Activated CD4-positive, alpha-beta T cell treated with anti-CD3 and anti-CD28 coated beads, Interleukin-2, amount 50 U/mL, for 1 hour (primary cell): ENCODE results near the gene ZMIZ1.
A peak's percentile ranks its signal among the peaks of the same experiment; 100 is the strongest.

Source experiments
- DNase-seq: peaks from one replicate; pipeline ENCODE4 v3.0.0-alpha.2; 2020

ZMIZ1 gene

DNA sequence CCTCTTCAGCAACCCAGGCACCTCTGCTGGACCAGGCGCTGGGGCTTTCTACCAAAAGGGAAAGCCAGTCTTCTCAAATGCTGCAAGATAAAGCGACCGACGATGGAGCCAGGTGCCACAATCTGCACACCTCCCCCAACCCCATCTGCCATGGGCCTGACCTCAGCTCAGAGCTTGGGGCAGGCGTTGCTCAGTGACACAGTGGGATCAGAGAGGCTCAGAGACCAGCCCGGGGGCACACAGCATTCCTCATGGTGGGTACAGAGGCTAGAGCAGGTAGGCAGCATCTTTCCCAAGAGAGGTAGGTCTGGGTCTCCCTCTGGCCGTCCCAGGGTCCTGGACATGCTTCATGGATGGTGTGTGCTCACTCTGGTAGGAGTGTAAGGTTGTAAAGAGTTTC is 56.3 kb downstream of the ZMIZ1 start:
- no peak for DNase-seq

DNA sequence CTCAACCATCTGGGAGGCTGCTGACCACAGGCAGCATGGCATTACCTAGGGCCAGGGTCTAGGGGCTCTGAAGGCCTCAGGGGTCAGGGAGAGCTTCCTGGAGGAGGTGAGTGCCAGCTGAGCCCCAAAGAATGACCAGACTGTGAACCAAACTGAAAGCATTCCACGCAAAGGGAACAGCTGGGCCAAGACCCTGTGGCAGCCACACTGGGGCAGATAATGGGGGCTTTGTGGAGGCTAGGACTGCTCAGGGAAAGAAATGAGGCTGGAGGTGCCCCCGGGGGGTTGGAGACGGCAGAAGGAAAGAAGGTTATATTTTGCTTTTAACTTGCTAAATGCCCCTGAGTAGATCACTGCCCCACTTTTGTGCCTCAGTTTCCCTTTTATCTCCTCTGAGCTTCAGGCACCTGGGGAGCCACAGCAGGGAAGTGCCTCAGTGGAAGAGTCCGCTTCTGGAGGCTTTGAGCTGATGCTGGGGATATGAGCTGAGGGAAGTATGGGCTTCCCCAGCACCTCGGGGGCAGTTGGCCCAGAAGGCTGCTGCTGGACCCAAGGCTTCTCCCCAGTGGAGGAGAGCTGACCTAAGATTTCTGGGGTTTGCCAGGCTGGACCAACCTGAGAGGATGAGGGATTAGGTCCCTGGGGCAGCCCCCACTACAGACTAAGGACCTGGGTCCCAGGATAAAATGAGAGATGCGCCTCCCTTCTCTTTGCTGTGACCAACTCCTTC is 57.8 kb downstream of the ZMIZ1 start:
- DNase-seq = no peak

DNA sequence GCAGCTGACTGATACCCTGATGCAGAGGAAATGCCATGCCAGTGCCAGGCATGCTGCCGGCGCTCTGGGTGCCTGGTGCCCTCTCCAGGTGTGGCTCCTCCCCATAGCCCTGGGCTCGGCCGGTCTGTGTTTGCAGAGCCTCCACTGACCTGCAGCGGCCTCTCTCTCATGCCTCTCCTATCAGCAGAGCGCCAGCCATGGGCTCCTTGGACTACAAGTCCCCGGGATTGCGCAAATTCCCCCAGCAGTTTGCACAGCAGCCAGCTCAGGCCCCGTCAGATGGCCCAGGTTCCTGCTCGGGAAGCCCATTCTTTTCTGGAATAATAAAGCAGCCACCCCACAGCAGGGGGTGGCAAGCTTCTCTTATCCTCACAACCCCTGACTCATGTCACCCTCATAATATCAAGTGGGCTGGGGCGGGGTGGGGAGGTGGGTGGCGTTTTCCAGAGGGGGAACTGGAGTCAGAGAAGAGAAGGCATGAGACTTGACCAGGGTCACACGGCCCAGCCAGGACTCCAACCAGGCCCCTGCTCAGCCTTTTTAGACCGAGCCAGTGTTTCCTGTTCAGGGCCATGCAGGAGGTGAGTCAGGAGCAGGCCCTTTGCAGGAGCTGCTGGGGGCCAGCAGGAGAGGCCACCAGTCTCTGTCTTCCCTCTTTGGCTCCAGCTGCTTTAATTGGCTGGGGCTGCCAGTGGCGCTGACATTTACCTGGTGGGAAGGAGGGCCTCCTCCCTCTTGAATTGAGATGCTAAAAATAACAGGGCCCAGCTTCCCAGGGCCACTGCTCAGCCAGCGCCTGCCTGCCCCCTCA is 58.6 kb downstream of the ZMIZ1 start:
- DNase-seq = no peak

DNA sequence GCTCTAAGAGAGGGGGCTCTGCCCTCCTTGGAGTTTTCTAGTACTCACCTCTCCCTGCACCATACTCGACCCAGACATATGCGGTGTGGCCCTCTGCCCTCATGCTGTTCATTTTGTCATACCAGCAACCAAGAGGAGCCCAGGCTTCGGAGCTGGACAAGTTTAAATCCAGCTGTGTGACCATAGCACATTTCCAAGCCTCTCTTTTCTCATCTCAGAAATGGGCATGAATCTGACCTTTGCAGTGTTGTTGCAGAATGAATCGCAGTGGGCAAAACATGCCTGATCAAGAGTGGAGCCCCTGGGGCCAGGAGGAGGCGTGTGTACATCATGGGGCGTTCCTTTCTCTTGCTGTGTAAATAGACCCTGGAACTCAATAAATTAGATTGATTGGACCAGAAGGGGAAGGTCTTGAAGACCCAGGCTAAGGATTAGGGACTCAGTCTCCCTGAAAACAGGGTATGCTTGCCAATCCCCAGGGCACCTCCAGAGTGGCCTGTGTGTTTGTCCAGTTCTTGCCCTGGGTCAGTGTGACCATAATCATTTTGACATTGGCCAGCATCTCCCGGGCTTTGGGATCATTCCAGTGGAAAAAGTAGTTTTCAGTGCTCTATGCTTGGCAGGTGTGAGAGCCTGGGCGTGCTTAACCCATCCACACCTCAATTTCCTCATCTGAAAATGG is 59.6 kb downstream of the ZMIZ1 start:
- DNase-seq = no peak

DNA sequence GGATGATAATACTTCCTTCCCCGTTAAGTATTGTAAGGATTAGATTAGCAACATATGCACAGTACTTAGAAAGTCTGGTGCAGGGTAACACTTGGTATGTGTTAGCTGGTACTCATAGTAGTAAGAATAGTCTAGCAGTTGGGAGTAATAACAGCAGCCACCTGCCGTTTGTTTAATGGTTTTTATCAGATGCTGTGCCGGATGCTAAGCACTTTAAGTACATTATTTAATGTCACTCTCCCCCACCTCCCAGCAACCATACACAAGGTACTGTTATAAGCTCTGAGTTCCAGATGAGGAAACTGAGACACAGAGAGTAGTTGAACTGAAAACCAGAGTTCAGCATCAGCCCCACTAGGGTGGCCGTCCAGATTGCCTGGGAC is 60.1 kb downstream of the ZMIZ1 start:
- DNase-seq = no peak

DNA sequence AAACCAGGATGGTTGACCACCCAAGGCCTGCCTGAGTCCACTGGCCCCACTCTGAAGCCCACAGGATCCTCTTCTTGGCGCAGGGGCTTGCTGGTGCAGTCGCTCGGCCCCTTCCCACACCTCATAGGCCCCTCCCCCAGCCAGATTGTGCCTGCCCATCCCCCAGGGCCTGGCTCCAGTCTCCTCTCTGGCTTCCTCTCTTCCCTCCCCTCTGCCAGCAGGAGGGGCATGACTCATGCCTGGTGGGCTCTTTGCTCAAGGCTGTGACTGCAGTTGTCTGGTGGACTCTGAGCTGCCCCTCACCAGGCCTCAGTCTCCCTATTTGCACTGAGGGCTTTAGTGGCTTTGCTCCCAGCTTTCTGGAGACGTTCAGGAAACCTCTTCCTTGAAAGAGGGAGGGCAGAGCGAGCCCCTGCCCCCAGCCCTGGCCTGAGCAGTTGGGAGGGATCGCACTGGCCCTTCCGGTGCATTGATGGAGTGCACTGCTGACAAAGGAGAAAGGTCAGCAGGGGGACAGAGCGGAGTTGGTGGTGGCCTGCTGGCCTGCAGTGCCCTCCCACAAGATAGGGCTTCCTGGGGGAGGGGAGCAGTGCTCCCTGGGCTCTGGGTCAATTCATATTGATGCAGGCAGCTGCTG is 60.7 kb downstream of the ZMIZ1 start:
- no peak for DNase-seq

DNA sequence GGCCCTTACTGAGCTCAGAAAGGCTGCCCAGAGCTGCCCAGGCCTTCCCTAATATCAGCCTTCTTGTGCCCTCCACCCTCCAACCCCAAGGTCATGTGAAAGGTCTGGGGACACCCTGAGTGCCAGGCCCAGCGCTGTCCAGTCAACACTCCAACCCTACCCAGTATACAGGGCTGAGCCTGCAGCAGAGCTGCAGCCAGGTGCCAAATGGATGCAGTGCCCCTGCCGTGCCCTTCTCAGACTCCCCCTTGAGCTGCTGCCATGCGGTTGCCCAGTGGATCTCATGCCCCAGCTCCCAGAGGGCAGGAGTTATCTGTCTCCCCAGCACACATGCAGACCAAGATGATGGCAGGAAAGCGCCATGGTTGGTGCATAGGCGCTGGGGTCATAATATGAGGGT is 61.5 kb downstream of the ZMIZ1 start:
- no peak for DNase-seq

DNA sequence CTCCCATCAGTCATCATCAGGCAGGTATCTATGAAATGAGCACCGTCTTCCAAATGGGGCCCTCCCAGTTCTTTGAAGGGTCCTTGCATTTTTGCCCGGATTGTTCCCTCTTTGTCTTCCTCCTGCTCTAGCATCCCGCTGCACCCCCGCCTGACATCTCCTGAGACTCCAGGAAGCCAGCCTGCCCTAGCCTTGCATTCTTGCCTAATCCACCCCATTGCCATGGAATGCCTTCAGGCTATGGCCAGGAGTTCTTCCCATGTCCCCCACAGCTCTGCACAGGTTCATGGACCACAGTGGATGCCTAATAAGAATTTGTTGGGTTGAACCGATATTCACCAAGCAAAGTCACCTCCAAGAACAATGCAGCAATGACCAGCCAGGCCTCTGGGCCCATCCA is 62.1 kb downstream of the ZMIZ1 start:
- DNase-seq = no peak

DNA sequence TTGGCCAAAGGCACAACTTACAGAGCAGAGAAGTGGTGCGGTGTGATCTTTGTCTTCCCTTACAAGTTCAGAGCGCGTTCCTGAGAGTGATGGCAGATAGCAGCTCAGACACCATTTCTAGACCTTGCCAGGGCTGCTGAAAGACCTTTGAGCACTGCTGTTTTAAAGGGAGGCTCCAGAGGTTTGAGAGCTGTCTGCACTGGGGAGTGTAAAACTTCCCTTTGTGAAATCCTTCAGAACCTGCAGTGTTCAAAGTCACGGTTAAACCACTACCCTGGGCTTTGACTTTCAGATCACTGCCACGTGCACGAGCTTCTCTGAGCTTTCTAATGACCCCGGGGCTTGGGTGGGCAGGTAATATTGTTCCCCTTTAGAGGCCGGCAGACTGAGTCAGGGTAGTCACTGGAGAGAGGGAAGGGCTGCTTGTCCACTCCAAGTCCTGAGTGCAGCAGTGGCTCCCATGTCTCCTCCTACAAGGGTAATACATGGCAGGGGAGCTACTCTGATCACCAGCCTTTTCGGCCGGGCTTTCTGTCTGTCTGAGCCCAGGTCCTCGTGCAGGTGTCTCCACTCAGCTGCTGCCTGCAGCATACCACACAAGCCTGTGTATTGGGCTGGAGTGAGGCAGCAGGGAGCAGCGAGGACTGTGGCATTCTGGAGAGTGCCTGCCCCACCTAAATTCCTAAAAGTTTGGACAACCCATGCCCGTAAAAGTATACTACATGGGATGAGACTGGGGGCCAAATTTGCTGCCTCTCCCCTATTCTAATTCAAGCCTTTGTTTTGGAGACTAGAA is 63.3 kb downstream of the ZMIZ1 start:
- no peak for DNase-seq

DNA sequence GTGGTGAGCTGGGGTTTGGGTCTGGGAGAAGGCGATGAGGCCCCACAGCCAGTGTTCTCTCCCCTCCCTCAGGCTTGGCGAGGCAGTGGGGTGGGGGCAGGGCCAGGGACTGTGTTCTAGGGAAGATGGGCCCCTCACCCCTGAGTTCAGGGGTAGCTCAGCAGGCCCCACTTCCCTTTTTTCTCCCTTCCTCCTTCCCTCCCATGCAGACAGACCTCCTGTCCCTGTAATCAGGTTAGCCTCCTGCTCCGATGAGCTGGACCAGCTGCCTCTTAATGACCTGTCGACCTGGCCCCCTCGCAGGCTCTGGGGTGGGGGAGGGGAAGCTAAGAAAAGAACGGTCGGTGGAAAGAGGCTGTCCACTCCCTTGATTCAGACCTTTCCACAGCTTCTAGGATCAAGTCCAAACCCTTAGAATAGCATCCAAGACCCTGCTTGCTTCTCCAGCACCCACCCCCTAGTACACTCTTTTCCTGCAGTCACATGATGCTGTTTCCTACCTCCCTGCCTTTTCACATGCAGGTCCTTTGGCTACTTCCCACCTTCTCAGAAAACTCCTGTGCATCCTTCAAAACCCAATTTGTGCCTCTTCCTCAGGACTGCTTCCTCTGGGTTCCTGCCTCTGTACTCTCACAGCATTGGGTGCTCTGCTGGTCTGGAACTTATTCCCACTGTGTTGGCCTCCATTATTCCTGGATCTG is 64.1 kb downstream of the ZMIZ1 start:
- DNase-seq = no peak

DNA sequence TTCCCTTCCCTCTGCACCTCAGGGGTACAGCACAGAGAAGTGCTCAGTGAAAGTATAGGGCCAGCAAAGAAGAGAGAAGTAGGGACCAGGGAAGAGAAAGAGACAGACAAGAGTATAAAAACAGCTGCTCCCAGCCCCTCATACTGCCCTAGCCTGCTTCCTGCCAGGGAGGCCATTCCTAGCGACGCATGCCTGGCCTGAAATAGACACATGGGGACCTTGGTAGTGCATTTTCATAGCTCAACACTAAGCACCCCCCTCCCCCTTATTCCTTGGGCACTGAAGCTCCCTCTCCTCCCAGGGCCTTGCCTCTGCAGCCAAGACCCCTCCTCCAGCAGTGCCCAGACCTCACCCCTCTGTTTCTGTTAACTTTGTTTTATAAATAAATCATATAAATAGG is 64.7 kb downstream of the ZMIZ1 start:
- DNase-seq = no peak

DNA sequence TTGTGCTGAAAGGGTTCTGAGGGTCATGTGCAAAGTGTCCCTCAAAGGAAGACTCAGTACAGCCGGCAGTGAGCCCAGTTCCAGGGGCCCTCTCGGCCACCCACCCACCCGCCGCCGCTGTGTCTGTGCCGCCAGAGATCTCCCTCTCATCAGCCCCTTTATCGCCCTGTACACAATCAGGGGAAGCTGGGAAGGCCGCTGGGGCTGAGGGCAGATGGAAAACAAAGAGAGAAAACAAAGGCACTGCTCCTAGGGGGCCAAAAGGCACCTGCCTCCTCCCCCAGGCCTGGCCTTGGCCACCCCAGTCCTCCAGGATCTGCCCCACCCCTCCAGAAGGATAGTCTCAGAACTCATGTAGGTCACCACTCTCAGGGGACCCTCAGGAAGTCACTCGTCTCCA is 67.0 kb downstream of the ZMIZ1 start:
- DNase-seq = no peak

DNA sequence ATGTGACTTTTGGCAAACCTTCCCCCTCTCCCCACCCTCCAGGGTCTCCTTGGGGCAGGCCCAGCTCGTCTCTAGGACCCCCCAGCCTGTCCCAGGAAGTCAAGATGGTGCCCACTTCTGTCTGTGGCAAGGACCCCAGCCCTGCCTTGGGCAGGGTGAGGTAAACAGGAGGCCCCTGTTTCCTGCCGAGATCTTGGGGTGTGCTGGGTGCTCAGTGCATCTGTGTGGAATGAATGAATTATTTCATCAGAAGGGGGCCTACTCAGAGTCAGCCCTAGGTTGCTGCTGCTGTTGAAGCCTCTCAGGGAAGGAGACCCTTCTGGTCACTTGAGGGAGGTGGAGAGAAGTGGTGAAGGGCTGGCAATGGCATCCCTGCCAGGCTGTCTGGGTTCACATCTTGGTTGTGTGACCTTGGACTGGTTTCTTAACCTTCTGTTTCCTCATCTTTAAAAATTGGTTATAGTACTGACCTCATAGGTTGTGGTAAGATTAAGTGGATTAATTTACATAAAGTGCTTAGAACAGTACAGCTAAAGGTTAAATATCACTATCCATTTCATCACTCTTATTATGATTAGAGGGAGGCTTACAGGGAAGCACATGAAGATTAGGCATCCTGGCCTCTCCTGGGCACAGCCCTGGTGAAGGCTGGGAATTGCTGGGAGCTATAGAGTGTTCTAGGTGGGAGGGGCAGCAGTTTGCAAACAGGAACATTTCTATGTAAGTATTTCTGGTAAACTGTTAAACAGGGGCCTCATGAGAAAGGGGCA is 67.7 kb downstream of the ZMIZ1 start:
- DNase-seq = no peak

DNA sequence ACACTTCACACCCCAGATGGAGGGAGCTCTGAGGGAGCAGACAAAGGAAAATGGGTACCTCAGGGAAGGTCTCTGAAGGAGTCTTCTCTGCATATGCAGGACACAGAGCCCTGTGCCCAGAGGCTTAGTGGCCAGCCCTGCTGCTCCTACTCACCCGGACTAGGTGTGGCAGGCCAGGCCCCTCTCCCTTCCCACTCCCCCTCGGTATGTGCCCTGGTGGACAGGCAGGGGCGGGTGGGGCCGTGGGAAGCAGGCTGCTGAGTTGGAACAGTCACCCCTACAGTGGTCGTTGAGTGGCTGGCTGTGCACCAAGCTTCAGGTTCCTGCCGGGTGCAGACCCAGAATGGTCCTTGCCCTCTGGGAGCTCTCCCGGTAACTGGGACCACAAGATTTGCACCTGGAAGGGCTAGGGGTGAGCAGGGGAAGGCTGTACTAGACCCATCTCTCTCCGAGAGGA is 68.6 kb downstream of the ZMIZ1 start:
- no peak for DNase-seq

DNA sequence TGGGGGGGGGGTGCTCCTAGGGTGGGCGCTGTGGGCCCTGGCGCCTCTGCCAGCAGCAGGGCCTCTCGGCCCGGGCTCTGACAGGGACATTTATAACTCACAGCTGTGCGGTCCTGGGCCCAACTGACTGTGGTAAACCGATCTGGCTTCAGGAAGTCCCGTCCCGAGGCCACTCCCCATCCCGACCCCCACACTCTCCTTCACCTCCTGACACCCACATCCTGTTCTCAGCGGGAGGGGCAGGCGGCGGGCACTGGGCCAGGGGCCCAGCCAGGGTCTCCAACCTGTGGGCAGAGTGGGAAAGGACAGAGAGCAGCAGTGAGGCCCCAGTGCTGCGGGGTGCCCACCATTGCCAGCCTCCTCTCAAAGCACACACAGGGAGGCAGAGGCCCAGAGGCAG is 69.1 kb downstream of the ZMIZ1 start:
- DNase-seq = peak; percentile 13

DNA sequence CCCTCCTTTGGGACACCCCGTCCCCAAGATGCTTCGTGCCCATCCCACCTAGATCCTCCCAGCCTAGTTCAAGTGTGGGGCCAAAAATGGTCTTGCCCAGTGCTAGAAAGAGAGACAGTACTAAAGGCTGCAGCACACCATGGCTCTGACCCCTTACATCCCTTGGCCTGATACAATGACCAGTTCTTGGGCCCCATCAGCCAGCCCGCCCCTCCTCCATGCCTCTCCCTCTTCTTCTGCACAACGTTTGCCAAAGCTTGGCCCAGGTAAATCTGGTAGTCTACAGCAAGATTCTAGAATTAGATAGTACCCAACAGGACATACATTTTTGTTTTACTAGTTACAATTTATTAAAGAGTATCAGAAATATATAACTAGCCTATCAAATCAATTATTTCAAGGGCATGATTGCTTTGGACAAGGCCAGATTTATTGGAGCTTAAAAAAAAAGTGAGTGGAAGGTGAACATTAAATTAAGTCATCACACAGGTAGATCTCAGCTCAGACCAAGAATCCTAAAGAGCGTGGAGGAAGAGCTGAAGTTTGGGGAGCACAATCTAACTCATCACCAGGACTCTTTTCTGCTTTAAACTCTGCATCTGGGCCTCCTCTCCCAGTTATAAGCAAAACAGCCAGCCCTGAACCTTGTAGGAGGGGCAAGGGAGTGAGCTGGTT is 69.8 kb downstream of the ZMIZ1 start:
- no peak for DNase-seq

DNA sequence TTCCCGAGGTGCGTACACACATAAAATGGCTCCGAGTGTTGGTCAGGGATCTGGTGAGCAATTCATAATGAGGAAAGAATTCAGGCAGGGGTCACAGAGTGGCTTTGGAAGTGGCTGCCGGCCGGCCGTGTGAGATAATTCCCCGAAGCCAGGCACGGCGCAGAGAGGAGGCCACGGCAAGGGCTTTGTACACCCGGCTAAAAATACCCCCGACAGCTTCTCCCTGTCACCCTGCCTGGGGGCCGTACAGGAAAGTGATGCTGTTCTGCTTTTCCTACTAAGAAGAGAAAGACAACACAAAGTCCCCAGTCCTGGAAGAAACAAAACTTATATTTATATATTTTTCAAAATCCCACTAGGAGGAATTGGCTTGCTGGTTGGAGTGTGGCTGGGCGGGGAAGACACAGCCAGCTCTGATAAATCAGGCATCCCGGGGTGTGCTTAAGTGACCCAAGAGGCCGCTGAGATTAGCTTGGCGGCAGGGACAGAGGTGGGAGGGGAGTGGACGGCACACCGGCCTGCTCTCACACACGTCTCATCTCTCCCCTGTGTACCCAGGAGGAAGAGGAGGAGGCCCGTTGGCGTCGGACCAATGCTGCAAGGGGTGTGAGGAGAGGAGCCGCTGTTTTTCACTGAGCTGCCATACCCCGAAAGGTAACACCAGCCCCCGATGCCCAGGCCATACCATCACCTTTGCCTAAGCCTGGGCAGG is 70.5 kb downstream of the ZMIZ1 start:
- DNase-seq = no peak

DNA sequence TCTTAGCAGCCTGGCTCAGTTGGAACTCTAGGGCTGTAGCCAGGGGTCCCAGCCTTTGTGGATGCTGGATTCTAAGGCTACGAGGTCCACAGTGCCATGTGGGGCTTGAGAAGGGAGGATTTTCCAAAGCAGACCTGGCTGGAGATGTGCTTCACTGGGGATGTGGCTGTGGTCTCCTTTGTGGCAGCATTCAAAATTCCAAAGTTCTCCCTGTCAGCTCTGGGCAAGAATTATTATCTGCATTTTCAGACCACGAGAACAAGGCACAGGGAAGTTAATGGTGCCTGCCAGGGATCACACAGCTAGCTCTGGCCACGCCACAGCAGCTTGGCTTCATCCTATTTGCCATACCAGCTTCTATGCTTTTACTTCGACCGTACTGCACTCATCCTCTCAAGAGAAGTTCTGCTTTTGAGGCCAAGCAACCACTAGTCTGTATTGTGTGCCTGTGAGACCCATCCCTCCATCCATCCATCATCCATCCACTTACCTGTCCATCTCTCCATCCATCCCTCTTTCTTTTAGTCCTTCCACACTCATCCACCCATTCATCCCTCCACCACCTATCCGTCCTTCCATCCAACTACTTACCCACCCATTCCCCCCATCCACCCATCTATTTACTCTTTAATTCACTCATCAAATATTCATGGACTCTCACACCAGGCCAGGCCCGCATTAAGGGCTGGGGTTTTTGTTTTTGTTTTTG is 71.5 kb downstream of the ZMIZ1 start:
- no peak for DNase-seq

DNA sequence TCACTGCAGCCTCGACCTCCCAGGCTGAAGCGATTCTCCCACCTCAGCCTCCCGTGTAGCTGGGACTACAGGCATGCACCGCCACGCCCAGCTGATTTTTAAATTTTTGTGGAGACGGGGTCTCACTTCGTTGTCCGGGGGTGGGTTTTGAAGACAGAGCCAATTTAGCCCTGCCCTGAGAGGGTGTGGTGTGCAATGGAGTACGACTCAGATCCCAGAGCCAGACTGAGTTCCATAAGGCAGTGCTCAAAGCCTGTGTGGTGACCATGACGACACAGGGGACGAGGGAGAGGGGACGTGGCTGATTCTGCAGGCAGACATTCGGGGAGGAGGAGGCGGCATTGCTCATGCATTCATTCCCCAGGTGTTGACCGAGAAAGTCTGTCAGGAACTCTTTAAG is 72.1 kb downstream of the ZMIZ1 start:
- no peak for DNase-seq
